Measurements from ENCODE around the gene PNMT.

Gene PNMT

GRCh38 chr17:39653662-39654331 lies 14.5 kb upstream of the PNMT start:
- no peak for DNase-seq (ENCODE audit: low spot score)

- no peak for DNase-seq (ENCODE audit: low spot score)
These were observed 13.1 kb upstream of the PNMT start for GRCh38 chr17:39655105-39655504.

GRCh38 chr17:39658346-39658745 lies 9.9 kb upstream of the PNMT start:
- no peak for DNase-seq (ENCODE audit: low spot score)

GRCh38 chr17:39658760-39659159 lies 9.5 kb upstream of the PNMT start:
- no peak for DNase-seq (ENCODE audit: low spot score)

- DNase-seq (ENCODE audit: low spot score) = peak; percentile 24
These were observed 8.8 kb upstream of the PNMT start for GRCh38 chr17:39659279-39660010.

- no peak for DNase-seq (ENCODE audit: low spot score)
These were observed 8.3 kb upstream of the PNMT start for GRCh38 chr17:39660011-39660360.

- DNase-seq (ENCODE audit: low spot score) = no peak
These were observed 7.6 kb upstream of the PNMT start for GRCh38 chr17:39660397-39661385.

- no peak for DNase-seq (ENCODE audit: low spot score)
These were observed 6.3 kb upstream of the PNMT start for GRCh38 chr17:39661744-39662541.

GRCh38 chr17:39662551-39663339 lies 5.5 kb upstream of the PNMT start:
- DNase-seq (ENCODE audit: low spot score) = no peak

GRCh38 chr17:39663340-39663687 lies 4.9 kb upstream of the PNMT start:
- no peak for DNase-seq (ENCODE audit: low spot score)

- DNase-seq (ENCODE audit: low spot score) = peak; percentile 23
These were observed 4.3 kb upstream of the PNMT start for GRCh38 chr17:39663688-39664580.

- DNase-seq (ENCODE audit: low spot score) = no peak
These were observed 3.4 kb upstream of the PNMT start, which contains the start of gene TCAP for GRCh38 chr17:39664581-39665561. TCAP (plus strand) TSS chr17:39665349; CDS start chr17:39665360, 11 bp downstream.

GRCh38 chr17:39665642-39666224 lies 2.5 kb upstream of the PNMT start:
- peak; percentile 34 for DNase-seq (ENCODE audit: low spot score)

- no peak for DNase-seq (ENCODE audit: low spot score)
These were observed 2.0 kb upstream of the PNMT start for GRCh38 chr17:39666231-39666600.

- no peak for DNase-seq (ENCODE audit: low spot score)
These were observed 1.5 kb upstream of the PNMT start for GRCh38 chr17:39666601-39667261.

GRCh38 chr17:39667262-39667944 lies 850 bp upstream of the PNMT start:
- peak; percentile 25 for DNase-seq (ENCODE audit: low spot score)
